Ramos (cell line): ENCODE measurements around the gene ANKK1.

Experiments used
- in situ Hi-C: fragments of 300-500 bp; cut with MboI; formaldehyde crosslinking; loops from one replicate; pipeline ENCODE4 v1.14.3; 2022; ENCODE audit warnings: low sequenced_read_pairs; ENCODE audit not compliant: unreplicated experiment

The ANKK1 gene

GRCh38 chr11:113405724-113406478, 18.3 kb downstream of the ANKK1 start:
- in situ Hi-C loops: no loop called here

- in situ Hi-C loops: no loop called here
Measured at GRCh38 chr11:113407163-113407562, 19.6 kb downstream of the ANKK1 start.

- in situ Hi-C loops: no loop called here
Measured at GRCh38 chr11:113408206-113408605, 20.6 kb downstream of the ANKK1 start.

- in situ Hi-C loops: no loop called here
Measured at GRCh38 chr11:113408887-113409286, 21.3 kb downstream of the ANKK1 start.

- in situ Hi-C loops: no loop called here
Measured at GRCh38 chr11:113409526-113409925, 21.9 kb downstream of the ANKK1 start.

GRCh38 chr11:113410414-113411135, 23.0 kb downstream of the ANKK1 start:
- in situ Hi-C loops: no loop called here

GRCh38 chr11:113411536-113411935, 24.0 kb downstream of the ANKK1 start:
- in situ Hi-C loops: no loop called here

GRCh38 chr11:113412675-113413074, 25.1 kb downstream of the ANKK1 start:
- in situ Hi-C loops: no loop called here

GRCh38 chr11:113415343-113415742, 27.8 kb downstream of the ANKK1 start:
- in situ Hi-C loops: no loop called here

- in situ Hi-C loops: no loop called here
Measured at GRCh38 chr11:113417428-113417827, 29.8 kb downstream of the ANKK1 start.

GRCh38 chr11:113419454-113420003, 31.9 kb downstream of the ANKK1 start:
- in situ Hi-C loops: no loop called here

GRCh38 chr11:113420808-113421207, 33.2 kb downstream of the ANKK1 start:
- in situ Hi-C loops: no loop called here

- in situ Hi-C loops: no loop called here
Measured at GRCh38 chr11:113426686-113427085, 39.1 kb downstream of the ANKK1 start.

- in situ Hi-C loops: no loop called here
Measured at GRCh38 chr11:113431746-113432145, 44.2 kb downstream of the ANKK1 start.

- in situ Hi-C loops: no loop called here
Measured at GRCh38 chr11:113435190-113435968, 47.8 kb downstream of the ANKK1 start.

GRCh38 chr11:113436672-113437252, 49.2 kb downstream of the ANKK1 start:
- in situ Hi-C loops: no loop called here

GRCh38 chr11:113440816-113441215, 53.2 kb downstream of the ANKK1 start:
- in situ Hi-C loops: no loop called here

- in situ Hi-C loops: no loop called here
Measured at GRCh38 chr11:113444502-113445123, 57.0 kb downstream of the ANKK1 start.

GRCh38 chr11:113446112-113446511, 58.5 kb downstream of the ANKK1 start:
- in situ Hi-C loops: no loop called here

GRCh38 chr11:113446938-113447337, 59.4 kb downstream of the ANKK1 start:
- in situ Hi-C loops: no loop called here
